Karpas-422 (cell line): Measurements from ENCODE around the gene CD63. TPM values are rescaled to one million over a fixed set of nuclear protein-coding genes. Genes with fewer than 3 reads are reported as not detected.

Experiments used
- DNase-seq: peaks from one replicate; pipeline ENCODE4 v3.0.0-alpha.2; 2015
- H2AFZ ChIP-seq: fragments of 200-600 bp; sonication (generic); 2 replicates; pipeline ENCODE4 v1.6.1; 2014; ENCODE audit warnings: antibody characterized with exemption, low read length, mixed read lengths
- H3K27ac ChIP-seq: fragments of 200-600 bp; sonication (generic); 2 replicates; pipeline ENCODE4 v1.5.1; 2014; ENCODE audit warnings: mild to moderate bottlenecking, low read length, moderate library complexity
- H3K27me3 ChIP-seq: fragments of 200-600 bp; sonication (generic); 2 replicates; pipeline ENCODE4 v1.6.1; 2014; ENCODE audit warnings: low read length, mixed read lengths
- H3K36me3 ChIP-seq: fragments of 200-600 bp; sonication (generic); 2 replicates; pipeline ENCODE4 v1.6.1; 2014; ENCODE audit warnings: low read length, mixed read lengths; ENCODE audit not compliant: insufficient read depth
- H3K4me1 ChIP-seq: fragments of 200-600 bp; sonication (generic); 2 replicates; pipeline ENCODE4 v1.6.1; 2014; ENCODE audit warnings: mild to moderate bottlenecking, low read length, mixed read lengths
- H3K4me2 ChIP-seq: fragments of 200-600 bp; sonication (generic); 2 replicates; pipeline ENCODE4 v1.6.1; 2014; ENCODE audit warnings: low read length, low read depth, mild to moderate bottlenecking; ENCODE audit not compliant: poor library complexity, severe bottlenecking
- H3K4me3 ChIP-seq: fragments of 200-600 bp; sonication (generic); 2 replicates; pipeline ENCODE4 v1.5.1; 2014; ENCODE audit warnings: mild to moderate bottlenecking, antibody characterized with exemption, low read length, mixed read lengths
- H3K79me2 ChIP-seq: fragments of 200-600 bp; sonication (generic); 2 replicates; pipeline ENCODE4 v1.6.1; 2014; ENCODE audit warnings: mild to moderate bottlenecking, low read length, mixed read lengths
- H3K9ac ChIP-seq: fragments of 200-600 bp; sonication (generic); 2 replicates; pipeline ENCODE4 v1.6.0; 2014; ENCODE audit warnings: low read length
- H3K9me2 ChIP-seq: fragments of 200-600 bp; sonication (generic), shearing (Covaris generic); replicated peaks from 2 replicates; pipeline ENCODE4 v1.6.0; 2014; ENCODE audit warnings: mild to moderate bottlenecking, low read length, moderate library complexity; ENCODE audit not compliant: insufficient read depth
- H3K9me3 ChIP-seq: fragments of 300-700, 200-600 bp; sonication (generic); 2 replicates; pipeline ENCODE4 v1.6.1; 2014; ENCODE audit warnings: low read length, mixed read lengths
- H4K20me1 ChIP-seq: fragments of 200-600 bp; sonication (generic); 2 replicates; pipeline ENCODE4 v1.6.1; 2014; ENCODE audit warnings: mild to moderate bottlenecking, antibody characterized with exemption, low read length, low read depth; ENCODE audit not compliant: insufficient read depth
- total RNA-seq: library from RNA; depleted of rRNA; stranded (reverse); fragments of >200 nt; shearing (Covaris generic); gene quantifications from 2 replicates; pipeline ENCODE4 v1.2.3, GENCODE V29; 2014; ENCODE audit warnings: low replicate concordance

The CD63 gene
- total RNA-seq, 1 experiment from 2014 or later = 150 TPM

DNA sequence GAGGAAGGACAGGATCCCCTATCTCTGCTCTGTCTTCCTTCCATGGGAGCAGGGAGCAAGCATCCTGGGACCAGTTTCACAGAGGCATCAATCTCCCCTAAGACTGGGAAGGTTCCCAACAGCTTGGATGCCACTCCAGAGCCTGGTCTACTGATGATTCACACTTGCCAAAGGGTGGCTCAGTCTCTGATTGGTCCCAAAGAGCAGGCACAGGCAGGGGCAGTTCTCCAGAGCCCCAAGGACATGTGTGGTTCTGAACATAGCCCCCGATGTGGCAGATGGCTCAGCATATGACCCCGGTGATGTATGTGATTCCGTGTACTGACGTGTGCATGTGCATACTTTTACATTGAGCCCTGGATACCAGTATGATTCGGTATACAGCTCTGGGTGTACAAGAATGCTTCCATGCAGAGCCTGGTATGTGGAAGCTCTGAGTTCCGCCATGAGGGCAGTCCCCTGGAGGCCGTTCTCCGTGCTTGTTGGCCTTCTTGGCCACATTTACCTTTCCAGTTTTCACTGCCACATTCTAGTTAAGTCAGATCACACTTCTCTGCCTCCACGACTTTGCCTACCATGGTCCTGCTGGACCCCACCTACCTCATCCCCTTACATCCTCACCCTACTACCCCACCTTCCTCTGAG lies 42.3 kb downstream of the CD63 start:
- H3K9me3 ChIP-seq = no peaks in the 10 kb centered on the region
- H3K27me3 ChIP-seq = no peaks in the 10 kb centered on the region
- no peak overlapping the region for H3K4me3 ChIP-seq
- no peak overlapping the region for H2AFZ ChIP-seq
- DNase-seq = no peak
- no peaks in the 10 kb centered on the region for H3K9me2 ChIP-seq
- H3K36me3 ChIP-seq = no peaks in the 10 kb centered on the region
- H3K4me2 ChIP-seq = no peak overlapping the region
- no peaks in the 10 kb centered on the region for H3K79me2 ChIP-seq
- no peak overlapping the region for H3K27ac ChIP-seq
- H3K4me1 ChIP-seq = no peaks in the 10 kb centered on the region
- no peaks in the 10 kb centered on the region for H4K20me1 ChIP-seq
- no peak overlapping the region for H3K9ac ChIP-seq

DNA sequence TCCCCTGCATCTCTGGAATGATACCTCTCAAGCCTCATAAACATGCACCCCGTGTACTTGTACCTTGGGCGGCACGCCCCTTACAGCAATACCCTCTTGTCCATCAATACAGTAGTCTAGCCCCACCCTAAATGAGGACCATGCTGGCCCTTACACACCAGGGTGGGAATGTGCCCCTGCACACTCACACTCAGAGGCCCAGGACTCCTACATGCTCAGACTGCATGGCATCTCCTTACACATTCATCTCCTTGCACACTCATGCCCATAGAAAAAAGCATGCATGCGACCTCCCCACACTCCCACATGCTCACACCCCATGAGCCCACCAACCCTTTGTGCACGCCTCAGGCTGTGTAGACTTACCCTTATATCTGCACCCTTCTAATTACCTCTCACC lies 43.1 kb downstream of the CD63 start:
- H3K4me2 ChIP-seq = no peak overlapping the region
- H3K4me1 ChIP-seq = no peaks in the 10 kb centered on the region
- H3K9me2 ChIP-seq = no peaks in the 10 kb centered on the region
- no peak overlapping the region for H3K27ac ChIP-seq
- no peak overlapping the region for H2AFZ ChIP-seq
- H3K4me3 ChIP-seq = no peak overlapping the region
- no peak for DNase-seq
- no peaks in the 10 kb centered on the region for H3K9me3 ChIP-seq
- H3K9ac ChIP-seq = no peak overlapping the region
- no peaks in the 10 kb centered on the region for H4K20me1 ChIP-seq
- no peaks in the 10 kb centered on the region for H3K27me3 ChIP-seq
- H3K79me2 ChIP-seq = no peaks in the 10 kb centered on the region
- no peaks in the 10 kb centered on the region for H3K36me3 ChIP-seq

DNA sequence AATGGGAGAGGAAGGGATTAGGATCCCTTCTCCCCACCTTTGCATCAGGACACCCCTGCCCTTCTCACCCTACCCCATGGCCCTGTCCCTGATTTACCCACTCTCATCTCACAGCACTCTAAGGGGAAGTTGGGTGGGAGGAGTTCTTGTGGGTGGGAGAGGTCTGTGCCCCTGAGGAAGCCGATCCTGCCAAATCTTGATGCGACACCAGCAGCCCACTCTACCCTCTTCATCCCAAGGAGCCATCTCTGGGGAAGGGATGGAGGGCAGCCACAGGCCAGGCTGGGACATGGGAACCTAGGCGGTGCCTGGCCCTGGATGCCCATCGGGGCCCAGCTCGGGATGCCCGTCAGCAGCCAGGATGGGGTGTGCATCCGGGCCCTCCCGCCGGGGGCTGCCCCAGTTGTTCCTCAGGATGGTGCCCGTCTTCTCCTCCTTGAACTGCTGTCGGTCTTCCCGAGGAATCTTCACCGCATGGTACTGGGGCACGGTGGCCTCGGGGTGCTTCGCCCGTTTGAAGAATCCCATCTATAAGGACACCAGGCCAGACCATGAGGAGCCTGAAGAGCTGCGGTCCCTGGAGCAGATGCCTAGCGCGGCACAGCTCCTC lies 43.9 kb downstream of the CD63 start:
- Histone ChIP-seq H3K36me3 (no peaks in the 10 kb centered on the region), H3K9me2 (no peaks in the 10 kb centered on the region), H2AFZ (no peak overlapping the region), H3K9ac (no peak overlapping the region), H3K79me2 (no peaks in the 10 kb centered on the region), H4K20me1 (no peaks in the 10 kb centered on the region), H3K27ac (no peak overlapping the region), H3K4me2 (no peak overlapping the region), H3K4me3 (no peak overlapping the region), H3K27me3 (no peaks in the 10 kb centered on the region), H3K9me3 (no peaks in the 10 kb centered on the region), H3K4me1 (no peaks in the 10 kb centered on the region)
- DNase-seq = no peak

DNA sequence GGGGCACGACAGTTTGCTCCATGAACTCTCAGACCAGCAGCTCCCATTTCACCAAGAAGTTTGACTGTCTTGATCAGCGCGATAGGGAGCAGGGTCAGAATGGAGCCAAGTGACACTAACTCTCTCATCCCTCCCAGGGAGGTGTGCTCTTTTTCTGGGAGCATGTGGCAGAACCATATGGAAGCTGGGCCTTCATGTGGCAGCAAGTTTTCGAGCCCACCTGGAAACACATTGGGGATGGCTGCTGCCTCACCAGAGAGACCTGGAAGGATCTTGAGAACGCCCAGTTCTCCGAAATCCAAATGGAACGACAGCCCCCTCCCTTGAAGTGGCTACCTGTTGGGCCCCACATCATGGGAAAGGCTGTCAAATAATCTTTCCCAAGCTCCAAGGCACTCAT lies 45.1 kb downstream of the CD63 start:
- Histone ChIP-seq H3K27ac (no peak overlapping the region), H3K9me2 (no peaks in the 10 kb centered on the region), H4K20me1 (no peaks in the 10 kb centered on the region), H3K4me3 (no peak overlapping the region), H3K36me3 (no peaks in the 10 kb centered on the region), H3K27me3 (no peaks in the 10 kb centered on the region), H3K9ac (no peak overlapping the region), H3K4me2 (no peak overlapping the region), H2AFZ (no peak overlapping the region), H3K9me3 (no peaks in the 10 kb centered on the region), H3K4me1 (no peaks in the 10 kb centered on the region), H3K79me2 (no peaks in the 10 kb centered on the region)
- DNase-seq = no peak

DNA sequence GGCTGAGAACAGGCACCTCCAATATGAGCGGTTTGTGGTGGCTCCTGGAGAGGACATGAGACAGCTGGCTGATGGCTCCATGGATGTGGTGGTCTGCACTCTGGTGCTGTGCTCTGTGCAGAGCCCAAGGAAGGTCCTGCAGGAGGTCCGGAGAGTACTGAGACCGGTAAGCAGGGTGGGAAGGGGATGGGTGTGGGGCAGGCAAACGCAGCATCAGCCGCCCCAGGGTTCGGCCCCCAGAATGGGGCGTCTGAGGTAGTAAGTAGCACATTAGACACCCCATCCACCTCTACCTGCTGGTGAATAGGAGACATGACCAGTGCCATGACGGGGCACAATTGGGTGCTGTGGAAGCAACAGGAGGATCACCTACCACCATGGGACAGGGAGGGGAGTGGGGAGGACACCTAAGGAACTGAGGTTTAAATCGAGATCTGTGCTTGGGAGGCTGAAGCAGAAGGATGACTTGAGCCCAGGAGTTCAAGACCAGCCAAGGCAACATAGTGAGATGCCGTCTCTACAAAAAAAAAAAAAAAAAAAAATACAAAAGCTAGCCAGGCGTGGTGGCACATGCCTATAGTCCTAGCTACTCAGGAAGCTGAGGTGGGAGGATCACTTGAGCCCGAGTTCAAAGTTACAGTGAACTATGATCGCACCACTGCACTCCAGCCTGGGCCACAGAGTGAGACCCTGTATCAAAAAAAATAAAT lies 46.6 kb downstream of the CD63 start:
- H3K27ac ChIP-seq = no peak overlapping the region
- no peak overlapping the region for H2AFZ ChIP-seq
- no peaks in the 10 kb centered on the region for H3K9me2 ChIP-seq
- DNase-seq = no peak
- H3K4me1 ChIP-seq = no peaks in the 10 kb centered on the region
- H3K4me3 ChIP-seq = no peak overlapping the region
- H3K79me2 ChIP-seq = no peaks in the 10 kb centered on the region
- no peaks in the 10 kb centered on the region for H4K20me1 ChIP-seq
- no peaks in the 10 kb centered on the region for H3K36me3 ChIP-seq
- no peak overlapping the region for H3K4me2 ChIP-seq
- H3K9ac ChIP-seq = no peak overlapping the region
- H3K27me3 ChIP-seq = no peaks in the 10 kb centered on the region
- H3K9me3 ChIP-seq = no peaks in the 10 kb centered on the region

DNA sequence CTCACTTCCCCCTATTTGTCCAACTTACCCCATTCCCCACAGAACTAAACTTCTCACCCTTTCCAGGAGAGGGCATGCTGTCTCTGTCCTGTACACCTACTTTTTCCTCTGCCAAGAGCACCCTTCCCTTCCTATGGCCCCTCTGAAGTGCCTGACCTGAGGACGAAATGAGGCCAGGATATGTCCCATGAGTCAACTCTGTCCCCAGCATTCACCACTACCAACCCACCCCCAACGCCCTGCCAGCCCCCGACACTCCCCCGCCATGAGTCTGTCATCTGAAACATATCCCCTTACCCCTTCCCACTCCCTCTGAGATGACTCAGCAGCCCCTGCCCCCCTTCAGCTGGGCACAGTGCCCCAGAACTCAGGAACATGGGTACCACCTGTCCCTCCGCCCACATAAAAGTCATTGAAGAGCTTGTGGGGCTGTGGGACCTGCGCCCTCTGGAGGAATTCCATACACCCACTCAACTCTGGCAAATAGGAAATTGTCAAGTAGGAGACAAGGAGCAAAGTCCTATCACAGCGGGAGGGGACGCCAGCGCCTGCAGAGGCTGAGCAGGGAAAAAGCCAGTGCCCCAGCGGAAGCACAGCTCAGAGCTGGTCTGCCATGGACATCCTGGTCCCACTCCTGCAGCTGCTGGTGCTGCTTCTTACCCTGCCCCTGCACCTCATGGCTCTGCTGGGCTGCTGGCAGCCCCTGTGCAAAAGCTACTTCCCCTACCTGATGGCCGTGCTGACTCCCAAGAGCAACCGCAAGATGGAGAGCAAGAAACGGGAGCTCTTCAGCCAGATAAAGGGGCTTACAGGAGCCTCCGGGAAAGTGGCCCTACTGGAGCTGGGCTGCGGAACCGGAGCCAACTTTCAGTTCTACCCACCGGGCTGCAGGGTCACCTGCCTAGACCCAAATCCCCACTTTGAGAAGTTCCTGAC lies 47.4 kb downstream of the CD63 start:
- H3K27me3 ChIP-seq = no peaks in the 10 kb centered on the region
- H3K4me2 ChIP-seq = no peak overlapping the region
- H3K9me3 ChIP-seq = no peaks in the 10 kb centered on the region
- no peaks in the 10 kb centered on the region for H4K20me1 ChIP-seq
- no peaks in the 10 kb centered on the region for H3K79me2 ChIP-seq
- no peak overlapping the region for H2AFZ ChIP-seq
- no peak overlapping the region for H3K9ac ChIP-seq
- H3K36me3 ChIP-seq = no peaks in the 10 kb centered on the region
- no peak for DNase-seq
- no peak overlapping the region for H3K4me3 ChIP-seq
- H3K27ac ChIP-seq = no peak overlapping the region
- no peaks in the 10 kb centered on the region for H3K4me1 ChIP-seq
- H3K9me2 ChIP-seq = no peaks in the 10 kb centered on the region

DNA sequence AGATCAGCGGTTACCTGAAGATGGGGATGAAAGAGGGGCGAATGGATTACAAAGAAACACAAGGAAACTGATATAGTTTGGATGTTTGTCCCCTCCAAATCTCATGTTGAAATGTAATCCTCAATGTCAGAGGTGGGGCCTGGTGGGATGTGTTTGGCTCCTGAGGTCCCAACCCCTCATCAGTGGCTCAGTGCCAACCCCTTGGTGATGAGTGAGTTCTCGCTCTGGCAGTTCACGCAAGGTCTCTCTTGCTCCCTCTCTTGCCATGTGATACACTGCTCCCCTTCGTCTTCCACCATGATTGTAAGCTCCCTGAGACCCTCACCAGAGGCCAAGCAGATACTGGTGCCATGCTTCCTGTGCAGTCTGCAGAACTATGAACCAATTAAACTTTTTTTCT lies 49.1 kb downstream of the CD63 start:
- Histone ChIP-seq H3K9me2 (no peaks in the 10 kb centered on the region), H3K27ac (no peak overlapping the region), H3K36me3 (no peaks in the 10 kb centered on the region), H2AFZ (no peak overlapping the region), H3K4me1 (no peaks in the 10 kb centered on the region), H3K4me2 (no peak overlapping the region), H3K9me3 (no peaks in the 10 kb centered on the region), H3K79me2 (no peaks in the 10 kb centered on the region), H3K27me3 (no peaks in the 10 kb centered on the region), H3K9ac (no peak overlapping the region), H4K20me1 (no peaks in the 10 kb centered on the region), H3K4me3 (no peak overlapping the region)
- DNase-seq = no peak

DNA sequence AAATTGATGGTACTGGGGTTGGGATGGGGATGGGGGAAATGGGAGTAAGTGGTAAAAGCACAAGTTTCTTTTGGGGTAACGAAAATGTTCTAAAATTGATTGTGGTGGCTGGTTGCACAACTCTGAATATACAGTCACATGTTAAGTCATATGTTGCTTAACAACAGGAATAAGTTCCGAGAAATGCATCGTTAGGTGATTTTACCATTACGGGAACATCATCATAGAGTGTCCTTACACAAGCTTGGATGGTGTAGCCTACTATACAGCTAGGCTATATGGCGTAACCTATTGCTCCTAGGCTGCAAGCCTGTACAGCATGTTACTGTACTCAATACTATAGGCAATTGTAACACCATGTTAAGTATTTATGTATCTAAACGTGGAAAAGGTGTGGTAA lies 52.1 kb downstream of the CD63 start:
- Histone ChIP-seq H3K9ac (no peak overlapping the region), H3K4me3 (no peak overlapping the region), H4K20me1 (no peaks in the 10 kb centered on the region), H3K9me3 (no peaks in the 10 kb centered on the region), H3K4me1 (peaks cover 7% of the 10 kb centered on the region), H3K9me2 (no peaks in the 10 kb centered on the region), H3K27me3 (no peaks in the 10 kb centered on the region), H3K79me2 (no peaks in the 10 kb centered on the region), H3K27ac (no peak overlapping the region), H2AFZ (no peak overlapping the region), H3K4me2 (no peak overlapping the region), H3K36me3 (no peaks in the 10 kb centered on the region)
- DNase-seq = no peak
